B cell (primary cell): ENCODE data around the gene FAM111B. TPM values are rescaled to one million over a fixed set of nuclear protein-coding genes. Genes with fewer than 3 reads are reported as not detected.

ENCODE experiments used
- ATAC-seq: fragments of 200-7000 bp; cut with Tn5 transposase; one replicate; pipeline ENCODE4 v1.10.0; 2021; ENCODE audit warnings: low read depth, mild to moderate bottlenecking, moderate number of reproducible peaks, moderate library complexity
- CTCF ChIA-PET: fragments of 350-600 bp; sonication (Branson Sonifier 250); formaldehyde crosslinking; loops from one replicate; lab custom pipeline; 2021; ENCODE audit warnings: antibody characterized with exemption, inconsistent platforms; lab: Charles Lee
- POLR2A ChIA-PET: fragments of 350-600 bp; sonication (Branson Sonifier 250); formaldehyde crosslinking; loops from one replicate; lab custom pipeline; 2021; ENCODE audit warnings: antibody characterized with exemption; lab: Charles Lee
- DNase-seq: peaks from one replicate; pipeline ENCODE4 v3.0.0; 2013
- H2AFZ ChIP-seq: 2 replicates; pipeline ENCODE4 v1.6.1; 2012; ENCODE audit warnings: mild to moderate bottlenecking, low read depth, low read length; ENCODE audit not compliant: insufficient read depth, poor library complexity, severe bottlenecking
- H3K27ac ChIP-seq, 2 donors: 1 replicate in 1 of 2; 2 replicates in 1 of 2; pipeline ENCODE4 v1.5.1; 2012 to 2013; ENCODE audit warnings: low read length in 2 of 2, mild to moderate bottlenecking in 2 of 2, moderate library complexity in 1 of 2
- H3K27me3 ChIP-seq, 4 experiments: fragments of 200-600 bp in 1 of 4; sonication (generic) in 1 of 4; replicated peaks in 1 of 4; 1 replicate in 2 of 4; 2 replicates in 2 of 4; pipeline versions ENCODE4 v1.6.1 to v1.7.0; 2013 to 2016; ENCODE audit warnings: low read length in 3 of 4, mild to moderate bottlenecking in 2 of 4, mixed read lengths in 1 of 4, moderate library complexity in 1 of 4; ENCODE audit not compliant: insufficient read depth in 4 of 4, control insufficient read depth in 3 of 4; ENCODE audit errors: control extremely low read depth in 1 of 4
- H3K36me3 ChIP-seq, 2 experiments: replicated peaks in 1 of 2; 1 replicate in 1 of 2; 2 replicates in 1 of 2; pipeline versions ENCODE4 v1.6.1 to v1.7.1; 2013; ENCODE audit warnings: low read length in 1 of 2; ENCODE audit not compliant: insufficient read depth in 2 of 2, control insufficient read depth in 1 of 2; ENCODE audit errors: control extremely low read depth in 1 of 2, extremely low read depth in 1 of 2
- H3K4me1 ChIP-seq, 2 donors: fragments of 200-600 bp in 1 of 2; sonication (generic) in 1 of 2; 1 replicate in 1 of 2; 2 replicates in 1 of 2; pipeline versions ENCODE4 v1.5.1 to v1.6.1; 2013 to 2017; ENCODE audit warnings: low read length in 2 of 2; ENCODE audit not compliant: control insufficient read depth in 2 of 2, insufficient read depth in 2 of 2
- H3K4me2 ChIP-seq: replicated peaks from 2 replicates; pipeline ENCODE3; 2012; ENCODE audit warnings: mild to moderate bottlenecking, low read depth, low read length; ENCODE audit not compliant: poor library complexity, severe bottlenecking
- H3K4me3 ChIP-seq, 5 experiments: fragments of 200-600 bp in 1 of 5; sonication (generic) in 1 of 5; 1 replicate in 3 of 5; 2 replicates in 2 of 5; pipeline versions ENCODE4 v1.5.1 to v1.7.0; 2011 to 2016; ENCODE audit warnings: low read length in 4 of 5, mild to moderate bottlenecking in 4 of 5, low read depth in 2 of 5, control low read depth in 1 of 5, moderate library complexity in 1 of 5; ENCODE audit not compliant: insufficient read depth in 1 of 5; ENCODE audit errors: control extremely low read depth in 1 of 5, extremely low read depth in 1 of 5
- H3K79me2 ChIP-seq: fragments of 200-600 bp; sonication (generic); one replicate; pipeline ENCODE4 v1.6.0; 2016; ENCODE audit warnings: low read length; ENCODE audit not compliant: control insufficient read depth, insufficient read depth
- H3K9ac ChIP-seq: fragments of 200-600 bp; sonication (generic); 2 replicates; pipeline ENCODE4 v1.6.1; 2017; ENCODE audit warnings: mild to moderate bottlenecking, low read length, moderate library complexity
- H3K9me3 ChIP-seq, 3 donors: one replicate each; pipeline versions ENCODE4 v1.6.1 to v1.7.1; 2013; ENCODE audit warnings: low read length in 2 of 3; ENCODE audit not compliant: control insufficient read depth in 2 of 3, insufficient read depth in 1 of 3; ENCODE audit errors: control extremely low read depth in 1 of 3
- H4K20me1 ChIP-seq: 2 replicates; pipeline ENCODE4 v1.6.0; 2012; ENCODE audit warnings: mild to moderate bottlenecking, low read length; ENCODE audit not compliant: insufficient read depth, control insufficient read depth, poor library complexity, severe bottlenecking
- H3K27ac Mint-ChIP-seq: one replicate; pipeline ENCODE4 v1.8.0; 2021; ENCODE audit warnings: mixed read lengths
- H3K27me3 Mint-ChIP-seq: one replicate; pipeline ENCODE4 v1.8.0; 2021; ENCODE audit warnings: mixed read lengths
- H3K4me1 Mint-ChIP-seq: one replicate; pipeline ENCODE4 v1.8.0; 2021; ENCODE audit warnings: mixed read lengths
- H3K4me3 Mint-ChIP-seq: one replicate; pipeline ENCODE4 v1.8.0; 2021; ENCODE audit warnings: mixed read lengths
- H3K9me3 Mint-ChIP-seq: one replicate; pipeline ENCODE4 v1.8.0; 2022; ENCODE audit warnings: mixed read lengths; ENCODE audit not compliant: insufficient read depth
- EZH2 ChIP-seq: IDR thresholded peaks from 2 replicates; pipeline ENCODE4 v1.6.1; 2012; ENCODE audit warnings: borderline replicate concordance, low read depth, mild to moderate bottlenecking, moderate library complexity, low read length; ENCODE audit not compliant: insufficient read depth, poor library complexity, severe bottlenecking
- WGBS: methylation state at CpG from one replicate; pipeline ENCODE4 v1.1.5; 2013; ENCODE audit warnings: missing lambda C conversion rate; ENCODE audit not compliant: insufficient coverage; 5-methylcytosine and 5-hydroxymethylcytosine counted together
- intact Hi-C: fragments of 100-400 bp; cut with micrococcal nuclease; formaldehyde crosslinking; loops from one replicate; pipeline ENCODE4 v1.10.0; 2022
- polyA plus RNA-seq: library from polyadenylated mRNA; depleted of rRNA; stranded (reverse); fragments of >200 nt; gene quantifications from 2 replicates; pipeline ENCODE4 v1.2.3, GENCODE V29; 2012
- total RNA-seq, 2 donors: library from RNA; stranded (reverse); fragments of 120-200 nt in 1 of 2; gene quantifications; 1 replicate in 1 of 2; 2 replicates in 1 of 2; pipeline versions ENCODE4 v1.2.3 to v1.2.4, GENCODE V29; 2013 to 2022
- TF ChIP-seq, protein P1 (sequence below): fragments of 200-600 bp; IDR thresholded peaks from one replicate; pipeline ENCODE4 v1.8.0; 2022; ENCODE audit warnings: antibody characterized with exemption, mild to moderate bottlenecking

FAM111B gene
- total and polyA plus RNA-seq, 2 donors (not counting 1 experiment from before 2014, with no cell fraction given) = 3.6 to 155 TPM

DNA sequence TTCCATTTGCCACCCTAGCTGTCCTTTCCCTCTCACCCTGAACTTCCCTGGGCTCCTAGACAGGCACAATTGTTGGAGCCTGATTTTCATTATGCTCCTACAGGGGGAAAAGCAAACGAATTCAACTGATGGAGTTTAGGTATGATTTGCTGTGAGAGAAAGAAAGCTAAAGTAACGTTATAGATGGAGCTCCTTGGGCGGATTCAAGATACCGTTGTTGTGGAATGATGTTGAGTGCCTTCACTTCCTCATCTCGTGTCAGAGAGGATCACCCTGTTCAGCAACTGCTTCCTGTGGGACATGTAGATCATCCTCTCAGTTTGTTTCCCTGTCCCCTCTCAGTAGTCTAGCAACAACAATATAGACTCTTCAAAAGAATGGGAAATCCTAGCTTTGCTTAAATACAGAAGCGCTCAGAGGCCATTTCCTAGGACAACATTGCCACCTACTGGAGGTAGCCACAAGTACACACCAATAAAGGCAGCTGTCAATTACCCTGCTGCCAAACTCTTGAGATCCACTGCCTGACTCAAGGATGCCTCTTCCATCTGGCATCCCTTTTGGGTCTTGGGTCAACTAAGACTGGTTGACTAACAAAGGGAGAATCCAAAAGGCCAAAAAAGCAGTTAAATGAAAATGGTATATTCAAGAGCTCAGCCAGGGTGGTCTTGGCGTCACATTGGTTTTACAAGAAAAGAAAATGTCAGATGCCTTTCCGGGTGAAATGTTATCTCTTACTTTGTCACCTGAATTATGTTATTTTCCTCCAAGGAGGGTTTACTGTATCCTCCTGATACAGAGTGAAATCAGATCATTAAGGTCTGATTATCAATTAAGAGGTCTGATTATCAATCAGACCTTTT lies 51.4 kb downstream of the FAM111B start:
- H2AFZ ChIP-seq = peak overlapping the region; percentile 37

More for the DNA sequence above, 51.4 kb downstream of the FAM111B start:
- DNase-seq (peak; percentile 86), ATAC-seq (peak; percentile 97)
- no peaks in the 10 kb centered on the region for H3K9me3 Mint-ChIP-seq
- no peaks in the 10 kb centered on the region for H3K9me3 ChIP-seq
- H3K4me3 Mint-ChIP-seq = peak overlapping the region; percentile 75
- H3K27ac Mint-ChIP-seq = peak overlapping the region; percentile 73
- intact Hi-C loops = loop anchor here (1.0 to 10.0 kb wide), 7 partner anchors 11 to 1364 kb away; partner anchors contain the start of gene FAM111A
- H3K4me1 ChIP-seq = peaks cover 11 to 14% of the 10 kb centered on the region in 2 donors
- no peak for TF ChIP-seq EZH2
- TF ChIP-seq, protein P1, sequence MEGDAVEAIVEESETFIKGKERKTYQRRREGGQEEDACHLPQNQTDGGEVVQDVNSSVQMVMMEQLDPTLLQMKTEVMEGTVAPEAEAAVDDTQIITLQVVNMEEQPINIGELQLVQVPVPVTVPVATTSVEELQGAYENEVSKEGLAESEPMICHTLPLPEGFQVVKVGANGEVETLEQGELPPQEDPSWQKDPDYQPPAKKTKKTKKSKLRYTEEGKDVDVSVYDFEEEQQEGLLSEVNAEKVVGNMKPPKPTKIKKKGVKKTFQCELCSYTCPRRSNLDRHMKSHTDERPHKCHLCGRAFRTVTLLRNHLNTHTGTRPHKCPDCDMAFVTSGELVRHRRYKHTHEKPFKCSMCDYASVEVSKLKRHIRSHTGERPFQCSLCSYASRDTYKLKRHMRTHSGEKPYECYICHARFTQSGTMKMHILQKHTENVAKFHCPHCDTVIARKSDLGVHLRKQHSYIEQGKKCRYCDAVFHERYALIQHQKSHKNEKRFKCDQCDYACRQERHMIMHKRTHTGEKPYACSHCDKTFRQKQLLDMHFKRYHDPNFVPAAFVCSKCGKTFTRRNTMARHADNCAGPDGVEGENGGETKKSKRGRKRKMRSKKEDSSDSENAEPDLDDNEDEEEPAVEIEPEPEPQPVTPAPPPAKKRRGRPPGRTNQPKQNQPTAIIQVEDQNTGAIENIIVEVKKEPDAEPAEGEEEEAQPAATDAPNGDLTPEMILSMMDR = peak; percentile 94
- H3K36me3 ChIP-seq = no peaks in the 10 kb centered on the region
- CTCF ChIA-PET = interaction anchor here (0.6 to 4.1 kb wide), 86 partner anchors 9 to 1701 kb away, joined by 3 to 99 read pairs (median 4); partner anchors contain the start of genes DTX4, FAM111A, LPXN and MPEG1
- H3K79me2 ChIP-seq = peaks cover 6% of the 10 kb centered on the region
- POLR2A ChIA-PET = interaction anchor here (0.7 to 2.7 kb wide), 3 partner anchors 14 to 22 kb away, joined by 3 to 13 read pairs (median 11); partner anchors contain the start of gene FAM111A
- H3K4me3 ChIP-seq = no peak overlapping the region
- H4K20me1 ChIP-seq = no peaks in the 10 kb centered on the region
- H3K4me2 ChIP-seq = peak overlapping the region; percentile 23
- H3K4me1 Mint-ChIP-seq = peaks cover 19% of the 10 kb centered on the region
- no peak overlapping the region for H3K9ac ChIP-seq
- 0% methylated on average over 1 of the region's 8 CpGs for WGBS
- no peaks in the 10 kb centered on the region for H3K27me3 Mint-ChIP-seq
- H3K27ac ChIP-seq = no peak overlapping the region
- H3K27me3 ChIP-seq = no peaks in the 10 kb centered on the region
